Gastrocnemius medialis (tissue), 4 donors: ENCODE measurements around the gene FAS. TPM values are rescaled to one million over a fixed set of nuclear protein-coding genes. Genes with fewer than 3 reads are reported as not detected.

Experiments
- ATAC-seq, 2 donors: fragments of 150-250 bp; one replicate each; pipeline ENCODE4 v1.9.1; 2016
- DNase-seq, 2 donors: peaks; one replicate each; pipeline ENCODE4 v3.0.0-alpha.2; 2019
- H3K27ac ChIP-seq, 4 donors: fragments of 200-600 bp; sonication (generic); 1 replicate in 1 of 4; 2 replicates in 3 of 4; pipeline ENCODE4 v1.5.1; 2016 to 2018; ENCODE audit warnings: mild to moderate bottlenecking in 2 of 4, moderate library complexity in 1 of 4
- H3K27me3 ChIP-seq, 3 donors: fragments of 200-600 bp; sonication (generic) in 2 of 3; 1 replicate in 1 of 3; 2 replicates in 2 of 3; pipeline versions ENCODE4 v1.5.1 to v1.6.0; 2016 to 2019; ENCODE audit warnings: mild to moderate bottlenecking in 1 of 3, moderate library complexity in 1 of 3
- H3K36me3 ChIP-seq, 2 donors: fragments of 200-600 bp; sonication (generic) in 1 of 2; one replicate each; pipeline ENCODE4 v1.5.1; 2017 to 2018
- H3K4me1 ChIP-seq, 2 donors: fragments of 200-600 bp; sonication (generic) in 1 of 2; one replicate each; pipeline ENCODE4 v1.5.1; 2016 to 2017; ENCODE audit warnings: mild to moderate bottlenecking in 2 of 2
- H3K4me3 ChIP-seq, 4 donors: fragments of 200-600 bp; sonication (generic) in 3 of 4; 1 replicate in 1 of 4; 2 replicates in 3 of 4; pipeline ENCODE4 v1.5.1; 2016 to 2019; ENCODE audit warnings: mild to moderate bottlenecking in 2 of 4
- H3K9me3 ChIP-seq, 3 donors: fragments of 200-600 bp; sonication (generic) in 2 of 3; 1 replicate in 1 of 3; 2 replicates in 2 of 3; pipeline ENCODE4 v1.5.1; 2016 to 2019
- CTCF ChIP-seq, 5 experiments: fragments of 450-650 bp in 3 of 5; fragments of 200-600 bp in 2 of 5; sonication (generic) in 2 of 5; IDR thresholded peaks in 4 of 5; conservative IDR thresholded peaks in 1 of 5; 1 replicate in 4 of 5; 2 replicates in 1 of 5; pipeline ENCODE4 v1.5.1; 2016 to 2019; ENCODE audit warnings: antibody characterized with exemption in 5 of 5, mild to moderate bottlenecking in 3 of 5, moderate library complexity in 3 of 5
- POLR2A ChIP-seq, 2 donors: fragments of 450-650 bp; IDR thresholded peaks; one replicate each; pipeline ENCODE4 v1.6.1; 2017; ENCODE audit warnings: antibody characterized with exemption in 2 of 2, mild to moderate bottlenecking in 2 of 2, moderate library complexity in 2 of 2
- in situ Hi-C, 4 donors: fragments of 200-750 bp; cut with MboI; loops; one replicate each; pipeline versions ENCODE4 v1.15.0 to v1.8.0; 2017; ENCODE audit warnings: low sequenced_read_pairs in 4 of 4
- intact Hi-C: fragments of 100-400 bp; cut with DNase I; formaldehyde crosslinking; loops from one replicate; pipeline ENCODE4 v1.15.1; 2023; ENCODE audit warnings: low total_unique reads
- total RNA-seq, 4 donors: library from RNA; depleted of rRNA; stranded (reverse); fragments of >200 nt; gene quantifications; one replicate each; pipeline versions ENCODE4 v1.1.0 to v1.2.3, GENCODE V29; 2016

The FAS gene
- total RNA-seq, 4 donors from 2014 or later = 2.7 to 5.9 (median 4.9) TPM

DNA sequence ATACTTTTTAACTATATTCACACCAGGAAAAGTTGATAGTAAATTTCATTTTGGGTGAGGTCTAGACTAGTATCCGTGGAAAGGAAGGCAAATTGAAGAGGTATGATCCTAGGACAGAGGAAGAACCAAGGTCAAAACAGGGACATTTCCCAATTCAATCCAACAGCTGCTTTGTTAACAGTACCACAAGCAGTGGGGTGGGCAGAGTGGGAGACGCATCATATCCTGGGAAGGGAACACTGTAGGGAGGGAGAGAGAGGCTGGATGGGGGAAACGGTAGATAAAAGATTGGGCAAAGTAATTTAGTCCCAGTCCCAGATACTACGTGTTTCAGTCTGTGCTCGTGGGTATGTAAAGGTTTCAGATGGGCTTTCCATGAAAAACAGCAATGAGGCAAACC lies 9.2 kb upstream of the FAS start:
- TF ChIP-seq POLR2A (IDR thresholded peaks at IDR 0.05) (no peak), CTCF (IDR thresholded peaks at IDR 0.05 in 4 of 5, conservative IDR thresholded peaks at IDR 0.05 in 1 of 5) (no peak)
- peaks cover 0 to 9% of the 10 kb centered on the region in 2 donors for H3K4me1 ChIP-seq
- H3K27me3 ChIP-seq = no peaks in the 10 kb centered on the region
- ATAC-seq = peak; percentile 38 to 50
- no peak overlapping the region for H3K4me3 ChIP-seq
- intact Hi-C loops (no loop called here), in situ Hi-C loops (loop anchor here (5.0 to 10.0 kb wide), 3 partner anchors 44 to 144 kb away; no protein-coding TSS in a partner anchor)
- DNase-seq = no peak
- H3K36me3 ChIP-seq = no peaks in the 10 kb centered on the region
- peak overlapping the region; percentile 15 to 63 (median 52) for H3K27ac ChIP-seq
- no peaks in the 10 kb centered on the region for H3K9me3 ChIP-seq

GRCh38 chr10:88982366-88982765 lies 8.2 kb upstream of the FAS start:
- no peak for DNase-seq
- H3K36me3 ChIP-seq = no peaks in the 10 kb centered on the region
- H3K9me3 ChIP-seq = no peaks in the 10 kb centered on the region
- no peak for ATAC-seq
- intact Hi-C loops (no loop called here), in situ Hi-C loops (loop anchor here (5.0 to 10.0 kb wide), 3 partner anchors 45 to 145 kb away; no protein-coding TSS in a partner anchor)
- no peaks in the 10 kb centered on the region for H3K27me3 ChIP-seq
- TF ChIP-seq POLR2A (IDR thresholded peaks at IDR 0.05) = no peak
- TF ChIP-seq CTCF (IDR thresholded peaks at IDR 0.05 in 4 of 5, conservative IDR thresholded peaks at IDR 0.05 in 1 of 5) = no peak
- H3K27ac ChIP-seq = peak overlapping the region; percentile 24 to 63 (median 52)
- no peak overlapping the region for H3K4me3 ChIP-seq
- peaks cover 0 to 9% of the 10 kb centered on the region in 2 donors for H3K4me1 ChIP-seq

- in situ Hi-C loops = loop anchor here (5.0 to 10.0 kb wide), 3 partner anchors 46 to 146 kb away; no protein-coding TSS in a partner anchor
- intact Hi-C loops = no loop called here
- H3K4me1 ChIP-seq = peaks cover 0 to 9% of the 10 kb centered on the region in 2 donors
Measured at GRCh38 chr10:88983206-88983605, 7.4 kb upstream of the FAS start.

DNA sequence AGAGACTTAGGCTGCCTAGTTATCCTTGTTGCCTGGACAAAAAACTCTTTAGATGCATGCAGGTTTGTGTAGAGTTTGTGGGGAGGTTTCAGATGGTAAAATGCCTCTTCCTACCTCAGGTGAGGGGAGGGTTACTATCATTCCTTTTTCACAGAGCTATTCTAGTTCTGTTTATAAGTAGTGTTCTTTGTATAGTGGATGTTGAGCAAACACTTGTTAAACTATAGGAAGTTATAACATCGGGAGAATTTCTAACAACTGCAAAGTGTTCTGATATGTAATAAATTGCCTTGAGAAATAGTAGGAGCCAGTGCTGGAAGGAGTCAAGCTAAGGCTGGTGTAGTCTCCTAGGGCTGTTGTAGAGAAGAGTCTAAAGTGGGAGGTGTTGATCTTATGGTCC lies 6.7 kb upstream of the FAS start:
- no peaks in the 10 kb centered on the region for H3K36me3 ChIP-seq
- H3K27me3 ChIP-seq = no peaks in the 10 kb centered on the region
- TF ChIP-seq POLR2A (IDR thresholded peaks at IDR 0.05) (no peak), CTCF (IDR thresholded peaks at IDR 0.05 in 4 of 5, conservative IDR thresholded peaks at IDR 0.05 in 1 of 5) (no peak)
- H3K4me1 ChIP-seq = peaks cover 0 to 7% of the 10 kb centered on the region in 2 donors
- no peak for ATAC-seq
- in situ Hi-C loops = loop anchor here (5.0 to 10.0 kb wide), 3 partner anchors 47 to 147 kb away; no protein-coding TSS in a partner anchor
- no peaks in the 10 kb centered on the region for H3K9me3 ChIP-seq
- intact Hi-C loops = no loop called here
- DNase-seq = no peak
- H3K4me3 ChIP-seq = no peak overlapping the region
- H3K27ac ChIP-seq = peak overlapping the region in 2 of 4 donors; percentile 14 to 53

More at GRCh38 chr10:88983206-88983605, 7.4 kb upstream of the FAS start:
- no peak for TF ChIP-seq CTCF (IDR thresholded peaks at IDR 0.05 in 4 of 5, conservative IDR thresholded peaks at IDR 0.05 in 1 of 5)
- no peak for TF ChIP-seq POLR2A (IDR thresholded peaks at IDR 0.05)
- ATAC-seq (no peak), DNase-seq (no peak)
- Histone ChIP-seq H3K9me3 (no peaks in the 10 kb centered on the region), H3K27ac (peak overlapping the region; percentile 24 to 53 (median 40)), H3K27me3 (no peaks in the 10 kb centered on the region), H3K36me3 (no peaks in the 10 kb centered on the region), H3K4me3 (no peak overlapping the region)
